Breast epithelium (tissue), 3 donors: ENCODE data around the gene ACOXL.

Source experiments
- POLR2A ChIP-seq: fragments of 450-650 bp; IDR thresholded peaks from one replicate; pipeline ENCODE4 v1.6.1; 2016; ENCODE audit warnings: antibody characterized with exemption, mild to moderate bottlenecking, moderate library complexity
- TF ChIP-seq, protein P1 (sequence below), 3 donors: fragments of 450-650 bp; IDR thresholded peaks; one replicate each; pipeline ENCODE4 v1.5.1; 2016 to 2017; ENCODE audit warnings: antibody characterized with exemption in 3 of 3, mild to moderate bottlenecking in 3 of 3, moderate library complexity in 3 of 3

DNA sequence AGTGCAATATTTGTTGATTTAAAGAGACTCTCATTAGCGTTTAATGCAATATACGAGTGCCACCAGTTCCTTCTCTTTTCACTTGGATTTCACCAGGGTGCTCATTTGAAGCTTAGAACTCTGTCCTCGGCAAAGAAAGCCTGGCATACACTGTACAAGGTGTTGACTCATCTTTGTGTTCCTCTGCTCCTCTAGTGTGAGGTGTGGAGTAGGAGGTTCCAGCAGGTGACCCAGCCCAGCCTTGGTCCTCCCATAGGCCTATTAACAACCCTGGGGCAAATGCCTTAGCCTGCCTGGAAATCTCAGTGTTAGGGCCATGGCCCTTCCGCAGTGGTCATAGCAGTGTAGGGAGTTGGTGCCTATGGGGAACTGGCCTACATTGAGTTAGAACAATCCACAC lies 408.4 kb downstream of the ACOXL start:
- TF ChIP-seq, protein P1, sequence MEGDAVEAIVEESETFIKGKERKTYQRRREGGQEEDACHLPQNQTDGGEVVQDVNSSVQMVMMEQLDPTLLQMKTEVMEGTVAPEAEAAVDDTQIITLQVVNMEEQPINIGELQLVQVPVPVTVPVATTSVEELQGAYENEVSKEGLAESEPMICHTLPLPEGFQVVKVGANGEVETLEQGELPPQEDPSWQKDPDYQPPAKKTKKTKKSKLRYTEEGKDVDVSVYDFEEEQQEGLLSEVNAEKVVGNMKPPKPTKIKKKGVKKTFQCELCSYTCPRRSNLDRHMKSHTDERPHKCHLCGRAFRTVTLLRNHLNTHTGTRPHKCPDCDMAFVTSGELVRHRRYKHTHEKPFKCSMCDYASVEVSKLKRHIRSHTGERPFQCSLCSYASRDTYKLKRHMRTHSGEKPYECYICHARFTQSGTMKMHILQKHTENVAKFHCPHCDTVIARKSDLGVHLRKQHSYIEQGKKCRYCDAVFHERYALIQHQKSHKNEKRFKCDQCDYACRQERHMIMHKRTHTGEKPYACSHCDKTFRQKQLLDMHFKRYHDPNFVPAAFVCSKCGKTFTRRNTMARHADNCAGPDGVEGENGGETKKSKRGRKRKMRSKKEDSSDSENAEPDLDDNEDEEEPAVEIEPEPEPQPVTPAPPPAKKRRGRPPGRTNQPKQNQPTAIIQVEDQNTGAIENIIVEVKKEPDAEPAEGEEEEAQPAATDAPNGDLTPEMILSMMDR (IDR thresholded peaks at IDR 0.05): no peak
- no peak for TF ChIP-seq POLR2A
